ENCODE data around the gene MICU1.

DNA sequence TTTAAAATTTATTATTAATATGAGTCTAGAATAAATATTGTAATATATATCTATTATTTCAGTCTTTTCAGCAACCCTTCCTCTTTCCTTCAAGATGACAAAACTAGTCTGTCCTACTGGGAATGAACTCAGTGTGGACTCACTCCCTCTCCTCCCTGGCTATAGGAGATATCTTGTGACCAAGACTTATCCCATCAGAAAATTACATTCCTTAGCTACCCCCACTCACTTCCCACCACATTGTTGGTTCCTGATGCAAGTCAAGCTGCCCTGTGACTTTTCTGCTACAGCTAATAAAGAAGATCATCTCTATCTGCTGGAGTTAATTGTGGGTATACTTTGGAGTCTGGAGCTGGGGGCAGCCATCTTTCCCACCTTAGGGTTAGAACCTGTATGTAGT is 38.1 kb upstream of the MICU1 start:
- TF ChIP-seq, protein P1, sequence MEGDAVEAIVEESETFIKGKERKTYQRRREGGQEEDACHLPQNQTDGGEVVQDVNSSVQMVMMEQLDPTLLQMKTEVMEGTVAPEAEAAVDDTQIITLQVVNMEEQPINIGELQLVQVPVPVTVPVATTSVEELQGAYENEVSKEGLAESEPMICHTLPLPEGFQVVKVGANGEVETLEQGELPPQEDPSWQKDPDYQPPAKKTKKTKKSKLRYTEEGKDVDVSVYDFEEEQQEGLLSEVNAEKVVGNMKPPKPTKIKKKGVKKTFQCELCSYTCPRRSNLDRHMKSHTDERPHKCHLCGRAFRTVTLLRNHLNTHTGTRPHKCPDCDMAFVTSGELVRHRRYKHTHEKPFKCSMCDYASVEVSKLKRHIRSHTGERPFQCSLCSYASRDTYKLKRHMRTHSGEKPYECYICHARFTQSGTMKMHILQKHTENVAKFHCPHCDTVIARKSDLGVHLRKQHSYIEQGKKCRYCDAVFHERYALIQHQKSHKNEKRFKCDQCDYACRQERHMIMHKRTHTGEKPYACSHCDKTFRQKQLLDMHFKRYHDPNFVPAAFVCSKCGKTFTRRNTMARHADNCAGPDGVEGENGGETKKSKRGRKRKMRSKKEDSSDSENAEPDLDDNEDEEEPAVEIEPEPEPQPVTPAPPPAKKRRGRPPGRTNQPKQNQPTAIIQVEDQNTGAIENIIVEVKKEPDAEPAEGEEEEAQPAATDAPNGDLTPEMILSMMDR (IDR thresholded peaks at IDR 0.05) = no peak
- TF ChIP-seq POLR2A (IDR thresholded peaks at IDR 0.05) = no peak
